Activated T-cell treated with anti-CD3 and anti-CD28 coated beads, Interleukin-2, amount 50 U/mL, for 72 hours (primary cell): ENCODE data around the gene ZMYND19. TPM values are rescaled to one million over a fixed set of nuclear protein-coding genes. Genes with fewer than 3 reads are reported as not detected.
"Not testable (repeated sequence)": the region's sequence is repeated elsewhere in the genome, so short reads cannot be mapped to it uniquely, and the experiment has no call there.

Experiments used
- ATAC-seq, 2 donors: fragments of 150-1000 bp; cut with Tn5 transposase; replicated peaks in 1 of 2; 2 replicates each; pipeline ENCODE4 v1.10.0; 2021; ENCODE audit warnings: moderate library complexity in 2 of 2, mild to moderate bottlenecking in 1 of 2
- DNase-seq, 2 donors: peaks; one replicate each; pipeline ENCODE4 v3.0.0; 2021 to 2022; ENCODE audit warnings: mixed read lengths in 1 of 2
- H3K27ac Mint-ChIP-seq: one replicate; pipeline ENCODE4 v1.8.0; 2022; ENCODE audit warnings: mild to moderate bottlenecking, moderate library complexity, mixed read lengths
- H3K27me3 Mint-ChIP-seq: one replicate; pipeline ENCODE4 v1.8.0; 2022; ENCODE audit warnings: low read depth, mixed read lengths
- H3K36me3 Mint-ChIP-seq, 2 donors: one replicate each; pipeline ENCODE4 v1.8.0; 2022; ENCODE audit warnings: mixed read lengths in 2 of 2, mild to moderate bottlenecking in 1 of 2; ENCODE audit not compliant: insufficient read depth in 2 of 2
- H3K4me1 Mint-ChIP-seq: one replicate; pipeline ENCODE4 v1.8.0; 2022; ENCODE audit warnings: low read depth, mixed read lengths
- H3K4me3 Mint-ChIP-seq, 2 donors: one replicate each; pipeline ENCODE4 v1.8.0; 2022; ENCODE audit warnings: mild to moderate bottlenecking in 2 of 2, mixed read lengths in 2 of 2, moderate library complexity in 2 of 2
- H3K9me3 Mint-ChIP-seq, 2 donors: one replicate each; pipeline ENCODE4 v1.8.0; 2022; ENCODE audit warnings: mixed read lengths in 2 of 2
- total RNA-seq, 2 donors: library from RNA; stranded (reverse); gene quantifications; one replicate each; pipeline ENCODE4 v1.2.3, GENCODE V29; 2022

The ZMYND19 gene
- 10 to 100 TPM; 27.4 to 34.5 TPM for total RNA-seq

DNA sequence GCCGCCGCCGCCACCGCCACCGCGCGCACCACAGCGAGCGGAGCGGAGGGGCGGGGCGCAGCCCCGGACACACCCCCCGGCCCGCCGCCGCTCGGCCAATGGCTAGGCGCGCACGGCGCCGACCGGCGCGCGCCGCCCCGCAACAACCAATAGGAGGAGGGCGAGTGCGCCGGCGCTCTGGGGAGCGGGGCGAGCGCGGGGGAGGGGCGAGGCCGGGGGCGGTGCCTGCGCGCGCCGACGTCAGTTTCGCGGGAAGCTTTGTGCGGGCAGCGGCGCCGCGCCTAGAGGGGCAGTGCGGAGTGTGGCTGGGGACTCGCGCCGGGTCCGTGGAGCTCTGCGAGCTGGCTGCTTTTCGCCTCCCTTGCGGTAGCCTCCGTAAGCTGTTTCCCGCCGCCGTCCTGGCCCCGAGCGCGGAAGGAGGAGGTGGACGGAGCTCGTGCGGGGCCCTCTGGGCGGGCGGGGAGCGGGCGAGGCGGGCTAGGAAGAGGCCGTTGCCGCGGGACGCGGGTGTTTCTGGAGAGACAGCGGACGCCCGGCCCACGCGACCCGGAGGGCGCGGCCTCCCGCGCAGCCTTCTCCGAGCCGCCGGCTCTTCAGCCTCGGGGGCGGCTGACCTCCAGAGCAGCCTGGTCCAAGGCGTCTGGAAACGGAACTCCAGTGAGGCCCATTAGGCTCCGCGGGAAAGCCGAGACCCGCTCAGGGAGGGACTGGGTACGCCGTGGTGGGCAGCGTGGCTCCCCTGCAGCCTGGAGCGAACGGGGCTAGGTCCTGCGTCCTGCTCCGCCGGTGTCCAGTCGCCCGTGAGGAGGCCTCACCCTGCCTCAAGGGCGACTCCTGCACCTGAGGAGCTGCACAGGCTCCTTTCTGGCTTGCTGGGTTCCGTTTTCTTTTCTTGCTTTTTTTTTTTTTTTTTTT is at the start of gene ZMYND19:
TSS of gene ZMYND19 (minus strand) at position 44 of the 915 bp plus-strand sequence. CDS start 249 bp downstream, outside the sequence.
- H3K4me1 Mint-ChIP-seq = peaks cover 25% of the 10 kb centered on the region
- H3K9me3 Mint-ChIP-seq = no peaks in the 10 kb centered on the region
- ATAC-seq (peak; percentile 96 to 97), DNase-seq (peak; percentile 91 to 96)
- H3K36me3 Mint-ChIP-seq = peaks cover 2 to 6% of the 10 kb centered on the region in 2 donors
- peak within 1 kb of the TSS; percentile 75 for H3K27ac Mint-ChIP-seq
- no peaks in the 10 kb centered on the region for H3K27me3 Mint-ChIP-seq
- peak within 1 kb of the TSS; percentile 93 to 99 for H3K4me3 Mint-ChIP-seq

DNA sequence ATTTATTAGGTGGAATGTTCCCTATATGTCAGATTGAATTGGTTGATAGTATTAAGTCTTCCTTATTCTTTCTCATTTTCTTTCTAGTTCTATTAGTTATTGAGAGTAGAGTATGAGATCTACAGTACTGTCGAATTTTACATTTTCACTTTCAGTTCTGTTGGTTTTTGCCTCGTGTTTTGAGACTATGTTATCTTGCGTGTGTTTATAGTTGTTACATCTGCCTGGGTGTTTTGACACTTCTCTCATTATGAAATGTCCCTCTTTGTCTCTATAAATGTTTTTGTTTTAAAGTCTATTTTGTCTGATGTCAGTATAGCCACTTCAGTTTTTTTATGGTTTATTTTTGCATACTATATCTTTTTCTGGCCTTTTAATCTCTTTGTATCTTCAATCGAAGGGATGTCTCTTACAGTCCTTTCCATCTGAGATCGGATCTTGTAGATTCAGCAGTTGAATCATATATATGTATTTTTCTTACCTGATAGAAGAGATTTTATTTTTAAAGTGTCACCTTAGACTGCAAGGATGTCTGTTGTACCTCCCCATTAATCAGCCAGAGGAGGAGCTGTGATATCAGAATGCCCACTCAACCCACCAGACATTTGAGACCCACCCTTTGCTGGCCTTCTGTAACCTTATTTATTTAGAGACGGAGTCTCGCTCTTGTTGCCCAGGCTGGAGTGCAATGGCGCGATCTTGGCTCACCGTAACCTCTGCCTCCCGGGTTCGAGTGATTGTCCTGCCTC is 49.2 kb upstream of the ZMYND19 start:
- no peak for DNase-seq
- peak overlapping the region; percentile 64 to 100 for H3K4me3 Mint-ChIP-seq
- peak overlapping the region; percentile 100 for H3K27ac Mint-ChIP-seq
- H3K27me3 Mint-ChIP-seq = no peaks in the 10 kb centered on the region
- no peaks in the 10 kb centered on the region for H3K9me3 Mint-ChIP-seq
- H3K36me3 Mint-ChIP-seq = peaks cover 2 to 14% of the 10 kb centered on the region in 2 donors
- ATAC-seq = peak; percentile 82 to 84
- peaks cover 38% of the 10 kb centered on the region for H3K4me1 Mint-ChIP-seq

DNA sequence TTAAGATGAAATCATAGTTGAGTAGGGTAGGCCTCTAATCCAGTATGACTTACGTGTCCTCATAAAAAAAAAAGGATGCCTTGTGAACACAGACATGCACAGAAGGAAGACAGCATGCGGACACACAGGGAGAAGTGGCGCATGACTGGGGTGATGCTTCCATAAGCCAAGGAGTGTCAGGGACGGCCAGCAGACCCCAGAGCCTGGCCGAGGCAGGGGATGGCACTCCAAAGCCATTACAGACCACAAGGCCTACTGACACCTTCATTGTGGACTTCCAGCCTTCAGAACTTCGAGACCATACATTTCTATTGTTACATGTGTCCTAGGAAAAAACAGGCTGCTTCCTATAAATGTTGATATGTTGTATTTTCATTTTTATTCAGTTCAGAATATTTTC is 48.4 kb upstream of the ZMYND19 start:
- DNase-seq (no peak), ATAC-seq (no peak)
- H3K27ac Mint-ChIP-seq = peak overlapping the region; percentile 100
- H3K4me3 Mint-ChIP-seq = peak overlapping the region; percentile 64 to 100
- no peaks in the 10 kb centered on the region for H3K27me3 Mint-ChIP-seq
- H3K4me1 Mint-ChIP-seq = peaks cover 34% of the 10 kb centered on the region
- no peaks in the 10 kb centered on the region for H3K9me3 Mint-ChIP-seq
- H3K36me3 Mint-ChIP-seq = peaks cover 2 to 11% of the 10 kb centered on the region in 2 donors

DNA sequence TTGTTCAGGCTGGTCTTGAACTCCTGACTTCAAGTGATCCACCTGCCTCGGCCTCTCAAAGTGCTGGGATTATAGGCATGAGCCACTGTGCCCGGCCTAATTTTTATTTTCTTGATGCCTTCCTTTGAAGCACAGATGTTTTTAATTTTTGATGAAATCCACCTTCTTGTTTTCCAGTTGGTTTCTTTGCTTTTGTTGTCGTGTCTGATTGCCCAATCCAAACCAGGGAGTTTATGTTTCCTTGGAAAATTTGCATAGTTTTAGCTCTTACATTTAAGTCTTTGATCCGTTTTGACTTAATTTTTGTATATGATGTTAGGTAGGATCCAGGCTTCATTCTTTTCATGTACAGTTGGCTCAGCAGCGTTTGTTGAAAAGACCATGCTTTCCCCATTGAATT is 43.7 kb upstream of the ZMYND19 start:
- Mint-ChIP-seq H3K9me3 (no peaks in the 10 kb centered on the region), H3K36me3 (peaks cover 0 to 6% of the 10 kb centered on the region in 2 donors), H3K27me3 (no peaks in the 10 kb centered on the region), H3K4me3 (no peak overlapping the region), H3K4me1 (peaks cover 41% of the 10 kb centered on the region), H3K27ac (peak overlapping the region; percentile 39)
- no peak for ATAC-seq
- DNase-seq = no peak

DNA sequence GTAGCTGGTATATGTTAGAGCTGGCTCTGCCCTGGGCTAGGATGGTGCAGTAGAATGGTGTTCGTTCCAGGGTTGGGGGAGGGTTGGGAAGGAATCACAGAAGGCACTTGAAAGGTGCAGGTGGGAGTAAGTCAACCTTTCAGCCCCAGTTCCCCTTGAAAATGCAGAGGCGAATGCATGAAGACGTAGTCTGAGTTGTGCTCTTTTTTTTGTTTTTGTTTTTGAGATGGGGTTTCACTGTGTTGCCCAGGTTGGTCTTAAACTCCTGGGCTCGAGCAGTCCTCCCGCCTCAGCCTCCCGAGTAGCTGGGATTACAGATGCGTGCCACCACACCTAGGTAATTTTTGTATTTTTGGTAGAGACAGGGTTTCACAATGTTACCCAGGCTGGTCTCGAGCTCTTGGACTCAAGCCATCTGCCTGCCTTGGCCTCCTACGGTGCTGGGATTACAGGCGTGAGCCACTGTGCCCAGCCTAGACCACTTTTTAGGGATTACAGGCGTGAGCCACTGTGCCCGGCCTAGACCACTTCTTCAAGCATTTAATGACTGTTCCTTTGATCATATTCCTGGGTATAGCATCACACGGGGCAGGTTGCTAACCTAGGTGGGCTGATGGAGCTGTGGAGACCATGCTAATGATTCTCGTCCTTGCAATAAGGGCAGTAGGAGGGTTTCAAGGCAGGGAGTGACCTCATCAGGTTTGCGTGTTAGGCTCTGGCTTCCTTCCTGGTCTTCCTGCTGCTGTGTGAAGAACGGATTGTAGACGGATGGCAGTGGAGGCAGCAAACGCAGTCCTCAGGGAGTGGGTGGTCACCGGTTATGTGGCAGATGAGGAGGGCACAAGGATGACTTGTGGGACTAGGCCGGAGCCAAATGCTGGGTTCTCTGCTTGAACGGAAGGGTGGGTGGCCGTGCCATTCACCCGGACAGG is 42.2 kb upstream of the ZMYND19 start:
- Mint-ChIP-seq H3K4me3 (no peak overlapping the region), H3K9me3 (no peaks in the 10 kb centered on the region), H3K27ac (no peak overlapping the region), H3K27me3 (no peaks in the 10 kb centered on the region), H3K4me1 (peaks cover 45% of the 10 kb centered on the region), H3K36me3 (no peaks in the 10 kb centered on the region)
- DNase-seq (no peak), ATAC-seq (no peak)

DNA sequence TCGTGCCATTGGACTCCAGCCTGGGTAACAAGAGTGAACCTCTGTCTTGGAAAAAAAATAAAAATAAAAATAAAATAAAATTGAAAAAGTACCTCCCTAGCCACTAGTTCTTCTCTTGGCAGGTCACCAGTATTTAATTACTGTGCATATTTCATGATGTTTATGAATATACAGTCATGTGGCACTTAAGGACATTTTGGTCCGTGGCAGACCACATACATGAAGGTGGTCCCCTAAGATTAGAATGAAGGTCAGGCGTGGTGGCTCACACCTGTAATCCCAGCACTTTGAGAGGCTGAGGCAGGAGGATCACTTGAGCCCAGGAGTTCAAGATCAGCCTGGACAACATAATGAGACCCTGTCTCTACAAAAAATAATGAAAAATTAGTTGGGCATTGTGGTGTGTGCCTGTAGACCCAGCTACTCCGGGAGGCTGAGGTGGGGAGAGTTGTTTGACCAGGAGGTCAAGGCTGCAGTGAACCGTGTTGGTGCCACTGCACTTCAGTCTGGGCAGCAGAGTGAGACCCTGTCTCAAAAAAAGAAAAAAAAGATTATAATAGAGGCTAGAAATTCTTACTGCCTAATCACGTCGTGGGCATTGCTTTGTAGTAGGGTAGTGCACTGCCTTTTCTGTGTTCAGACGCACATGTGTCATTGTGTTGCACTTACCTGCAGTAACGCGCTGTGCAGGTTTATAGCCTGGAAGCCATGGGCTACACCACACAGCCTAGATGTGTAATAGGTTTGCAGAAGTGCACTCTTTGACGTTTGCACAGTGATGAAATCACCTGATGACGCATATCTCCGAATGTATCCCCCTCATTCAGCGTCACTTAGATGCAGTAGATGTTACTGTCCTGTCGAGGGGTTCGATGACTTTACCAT is 41.3 kb upstream of the ZMYND19 start:
- H3K4me3 Mint-ChIP-seq = no peak overlapping the region
- no peak for DNase-seq
- no peaks in the 10 kb centered on the region for H3K36me3 Mint-ChIP-seq
- H3K4me1 Mint-ChIP-seq = peaks cover 48% of the 10 kb centered on the region
- no peak overlapping the region for H3K27ac Mint-ChIP-seq
- H3K9me3 Mint-ChIP-seq = no peaks in the 10 kb centered on the region
- ATAC-seq = no peak
- H3K27me3 Mint-ChIP-seq = no peaks in the 10 kb centered on the region

DNA sequence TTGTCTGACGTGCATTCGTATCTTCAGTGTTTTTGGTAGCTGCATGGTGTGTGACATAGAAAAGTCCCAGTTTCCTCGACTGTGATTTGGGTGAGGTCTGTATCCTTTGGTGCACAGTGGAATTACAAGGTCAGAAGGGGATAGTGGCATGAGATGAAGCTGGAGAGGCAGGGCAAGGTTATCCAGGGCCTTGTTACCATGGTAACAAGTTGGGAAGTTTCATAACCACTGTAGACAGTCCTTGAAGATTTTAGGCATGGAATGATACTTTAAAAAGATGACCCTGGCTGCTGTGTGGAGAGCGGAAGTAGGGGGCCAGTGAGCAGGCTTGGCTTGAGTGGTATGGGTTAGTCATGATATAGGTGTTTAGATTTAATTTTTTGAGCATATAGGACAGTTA is 40.4 kb upstream of the ZMYND19 start:
- ATAC-seq = no peak
- DNase-seq = no peak
- Mint-ChIP-seq H3K4me3 (peak overlapping the region in 1 of 2 donors; percentile 0), H3K27ac (no peak overlapping the region), H3K9me3 (no peaks in the 10 kb centered on the region), H3K36me3 (no peaks in the 10 kb centered on the region), H3K4me1 (peaks cover 53% of the 10 kb centered on the region), H3K27me3 (no peaks in the 10 kb centered on the region)

DNA sequence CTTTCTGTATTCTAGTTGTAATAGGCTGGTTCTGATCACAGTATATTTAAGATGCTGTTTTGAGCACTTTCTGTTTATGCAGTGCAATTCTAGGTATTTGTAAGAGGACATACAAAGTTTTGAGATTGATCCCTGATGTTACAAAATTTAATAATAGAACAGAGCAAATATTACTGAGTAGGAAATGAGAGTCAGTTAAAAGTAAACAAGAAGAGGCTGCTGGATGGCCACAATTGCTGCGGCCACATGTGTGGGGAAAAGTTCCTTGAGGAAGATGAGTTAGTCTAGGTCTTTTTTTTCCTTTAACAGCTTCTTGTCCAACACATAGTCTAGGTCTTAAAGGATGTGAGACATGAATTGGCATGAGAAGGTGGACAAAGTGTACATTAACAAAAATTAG is 39.8 kb upstream of the ZMYND19 start:
- Mint-ChIP-seq H3K4me1 (peaks cover 59% of the 10 kb centered on the region), H3K9me3 (no peaks in the 10 kb centered on the region), H3K27me3 (no peaks in the 10 kb centered on the region), H3K4me3 (peak overlapping the region; percentile 9 to 67), H3K27ac (peak overlapping the region; percentile 90), H3K36me3 (peaks cover 0 to 2% of the 10 kb centered on the region in 2 donors)
- ATAC-seq = no peak
- DNase-seq = no peak

DNA sequence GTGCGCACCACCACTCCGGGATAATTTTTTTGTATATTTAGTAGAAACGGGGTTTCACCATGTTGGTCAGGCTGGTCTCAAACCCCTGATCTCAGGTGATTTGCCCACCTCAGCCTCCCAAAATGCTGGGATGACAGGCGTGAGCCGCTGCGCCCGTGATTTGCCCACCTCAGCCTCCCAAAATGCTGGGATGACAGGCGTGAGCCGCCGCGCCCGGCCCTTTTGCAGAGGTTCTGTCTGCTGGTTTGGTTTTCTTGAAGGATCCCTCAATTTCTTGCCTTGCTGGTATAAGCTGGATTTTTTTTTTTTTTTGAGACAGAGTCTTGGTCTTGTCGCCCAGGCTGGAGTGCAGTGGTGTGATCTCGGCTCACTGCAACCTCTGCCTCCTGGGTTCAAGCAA is 37.1 kb upstream of the ZMYND19 start:
- H3K9me3 Mint-ChIP-seq, H3K4me3 Mint-ChIP-seq, H3K27me3 Mint-ChIP-seq, ATAC-seq, H3K27ac Mint-ChIP-seq, H3K36me3 Mint-ChIP-seq, DNase-seq: not testable (repeated sequence)
- peaks cover 63% of the 10 kb centered on the region for H3K4me1 Mint-ChIP-seq

DNA sequence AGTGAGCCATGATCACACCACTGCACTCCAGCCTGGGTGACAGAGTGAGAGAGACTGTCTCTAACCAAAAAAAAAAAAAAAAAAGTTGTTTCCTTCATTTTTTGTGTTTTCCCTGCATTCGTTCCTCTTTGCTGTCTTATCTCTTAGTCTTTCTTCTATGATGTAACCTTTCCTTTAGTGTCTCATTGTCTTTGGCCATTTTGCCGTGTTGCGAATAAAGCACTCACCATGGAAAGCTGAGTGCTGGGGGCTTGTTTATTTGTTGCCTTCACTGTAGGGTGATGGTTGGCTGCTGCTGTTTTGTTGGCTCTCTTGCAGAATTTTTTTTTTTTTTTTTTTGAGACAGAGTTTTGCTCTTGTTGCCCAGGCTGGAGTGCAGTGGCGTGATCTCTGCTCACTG is 36.2 kb upstream of the ZMYND19 start:
- ATAC-seq (no peak), DNase-seq (no peak)
- H3K4me3 Mint-ChIP-seq = peak overlapping the region in 1 of 2 donors; percentile 17
- no peaks in the 10 kb centered on the region for H3K27me3 Mint-ChIP-seq
- H3K36me3 Mint-ChIP-seq = peaks cover 0 to 7% of the 10 kb centered on the region in 2 donors
- peaks cover 62% of the 10 kb centered on the region for H3K4me1 Mint-ChIP-seq
- H3K27ac Mint-ChIP-seq = no peak overlapping the region
- no peaks in the 10 kb centered on the region for H3K9me3 Mint-ChIP-seq

DNA sequence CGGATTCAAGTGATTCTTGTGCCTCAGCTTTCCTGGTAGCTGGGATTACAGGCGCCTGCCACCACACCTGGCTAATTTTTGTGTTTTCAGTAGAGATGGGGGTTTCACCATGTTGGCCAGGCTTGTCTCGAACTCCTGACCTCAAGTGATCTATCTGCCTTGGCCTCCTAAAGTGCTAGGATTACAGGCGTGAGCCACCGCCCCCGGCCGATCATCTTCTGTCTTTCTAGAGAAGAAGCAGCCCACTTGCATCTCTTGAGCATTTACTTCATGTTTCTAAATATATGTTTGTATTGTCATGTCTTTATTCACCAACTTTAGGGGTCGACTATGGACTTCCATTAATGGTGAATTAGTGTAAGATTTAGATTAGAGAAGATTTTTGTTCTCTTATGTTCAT is 31.9 kb upstream of the ZMYND19 start:
- H3K36me3 Mint-ChIP-seq, ATAC-seq, H3K4me3 Mint-ChIP-seq, H3K27me3 Mint-ChIP-seq, DNase-seq, H3K9me3 Mint-ChIP-seq: not testable (repeated sequence)
- H3K27ac Mint-ChIP-seq = peak overlapping the region; percentile 46
- peaks cover 57% of the 10 kb centered on the region for H3K4me1 Mint-ChIP-seq
